ENCODE results near the gene PCDHGB4.

PCDHGB4 gene

GRCh38 chr5:141430332-141431113, 43.0 kb downstream of the PCDHGB4 start, which contains the start of gene PCDHGA12:
PCDHGA12 (plus strand) TSS chr5:141430507; CDS start chr5:141430760, 253 bp downstream.
- peak; percentile 62 for TF ChIP-seq CTCF (IDR thresholded peaks at IDR 0.05)

DNA sequence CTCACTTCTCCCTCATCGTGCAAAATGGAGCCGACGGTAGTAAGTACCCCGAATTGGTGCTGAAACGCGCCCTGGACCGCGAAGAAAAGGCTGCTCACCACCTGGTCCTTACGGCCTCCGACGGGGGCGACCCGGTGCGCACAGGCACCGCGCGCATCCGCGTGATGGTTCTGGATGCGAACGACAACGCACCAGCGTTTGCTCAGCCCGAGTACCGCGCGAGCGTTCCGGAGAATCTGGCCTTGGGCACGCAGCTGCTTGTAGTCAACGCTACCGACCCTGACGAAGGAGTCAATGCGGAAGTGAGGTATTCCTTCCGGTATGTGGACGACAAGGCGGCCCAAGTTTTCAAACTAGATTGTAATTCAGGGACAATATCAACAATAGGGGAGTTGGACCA, 43.8 kb downstream of the PCDHGB4 start:
- TF ChIP-seq CTCF (IDR thresholded peaks at IDR 0.05): no peak

- TF ChIP-seq CTCF (IDR thresholded peaks at IDR 0.05): no peak
Observed at GRCh38 chr5:141434006-141434405, 46.5 kb downstream of the PCDHGB4 start.

DNA sequence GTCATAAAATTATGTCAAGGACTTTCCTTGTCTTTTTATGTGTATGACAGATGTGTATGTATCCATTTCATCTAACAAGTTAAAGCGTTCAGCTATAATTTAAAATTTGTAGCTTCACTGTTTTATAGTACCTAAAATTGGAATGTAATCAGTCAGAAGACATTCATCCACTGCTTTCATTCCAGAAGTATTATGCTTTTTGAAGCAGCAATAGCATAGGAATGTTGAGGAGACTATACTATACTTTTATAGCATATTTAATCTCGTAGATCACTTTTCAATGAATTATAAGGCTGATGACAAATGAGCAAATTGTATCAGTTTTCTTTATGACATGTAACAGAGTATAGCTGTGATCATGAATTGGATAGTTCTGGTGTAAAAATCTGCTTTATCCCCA, 49.7 kb downstream of the PCDHGB4 start:
- TF ChIP-seq CTCF (IDR thresholded peaks at IDR 0.05): no peak

DNA sequence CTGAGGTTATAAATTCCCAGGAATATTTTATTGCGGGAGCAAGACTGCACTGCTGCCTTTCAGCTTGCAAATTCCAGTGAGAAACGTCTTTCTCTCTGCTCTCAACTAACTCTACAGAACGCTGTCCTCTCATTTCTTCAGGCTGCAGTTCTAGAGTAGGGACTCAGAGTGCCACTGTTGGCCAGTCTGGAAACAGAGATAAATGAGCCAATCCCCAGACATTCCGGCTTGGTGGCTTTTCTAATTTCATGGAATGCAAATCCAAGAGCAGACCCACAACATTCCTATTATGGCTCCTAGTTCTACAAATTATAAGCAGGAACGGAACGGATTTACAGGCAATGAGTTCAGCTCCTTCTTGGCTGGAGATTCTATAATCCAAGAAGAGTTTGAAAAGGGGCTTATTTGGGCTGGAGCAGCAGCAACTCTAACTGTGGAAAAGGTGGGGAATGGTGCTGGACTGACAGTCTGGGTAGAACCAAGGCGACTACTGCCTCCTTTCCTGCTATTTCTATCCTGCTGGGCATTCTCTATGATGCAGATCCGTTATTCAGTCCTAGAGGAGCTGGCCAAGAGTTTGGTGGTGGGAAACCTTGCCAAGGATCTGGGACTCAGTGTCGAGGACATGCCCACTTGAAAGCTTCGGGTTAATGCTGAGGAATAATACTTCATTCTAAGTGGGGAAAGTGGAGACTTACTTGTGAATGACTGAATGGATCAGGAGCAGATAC, 52.1 kb downstream of the PCDHGB4 start:
- no peak for TF ChIP-seq CTCF (IDR thresholded peaks at IDR 0.05)
